NCI-H146 treated with DMSO at 0.1 percent for 48 hours (cell line): ENCODE results near the gene AGO3.

Experiments
- DNase-seq: peaks from one replicate; lab custom pipeline; 2025; ENCODE audit not compliant: unreplicated experiment; lab: John Stamatoyannopoulos, UW

Gene AGO3

GRCh38 chr1:36080801-36081200 is 149.9 kb downstream of the AGO3 start:
- DNase-seq: no peak

GRCh38 chr1:36081926-36082485 is 151.1 kb downstream of the AGO3 start:
- DNase-seq: no peak

- DNase-seq: no peak
Observed at GRCh38 chr1:36083219-36083618, 152.3 kb downstream of the AGO3 start.

- DNase-seq: peak; percentile 65
Observed at GRCh38 chr1:36083635-36084496, 153.0 kb downstream of the AGO3 start, which contains the start of gene TEKT2. TSS of gene TEKT2 (plus strand) at chr1:36084094. CDS start at chr1:36084922, 828 bp downstream.

GRCh38 chr1:36084497-36085115 is 153.7 kb downstream of the AGO3 start:
- no peak for DNase-seq

GRCh38 chr1:36085126-36085525 is 154.2 kb downstream of the AGO3 start:
- no peak for DNase-seq

GRCh38 chr1:36085686-36086526 is 155.0 kb downstream of the AGO3 start:
- DNase-seq: no peak

- no peak for DNase-seq
Observed at GRCh38 chr1:36086529-36087232, 155.8 kb downstream of the AGO3 start.

- no peak for DNase-seq
Observed at GRCh38 chr1:36087233-36088123, 156.6 kb downstream of the AGO3 start.

- no peak for DNase-seq
Observed at GRCh38 chr1:36088265-36088576, 157.3 kb downstream of the AGO3 start.

GRCh38 chr1:36088577-36089392 is 157.9 kb downstream of the AGO3 start, which contains the start of gene ADPRS:
TSS of gene ADPRS (plus strand) at chr1:36088892. CDS start at chr1:36088905, 13 bp downstream.
- peak; percentile 50 for DNase-seq

- no peak for DNase-seq
Observed at GRCh38 chr1:36089393-36090121, 158.7 kb downstream of the AGO3 start.

- no peak for DNase-seq
Observed at GRCh38 chr1:36091141-36091540, 160.2 kb downstream of the AGO3 start.

GRCh38 chr1:36091698-36092097 is 160.8 kb downstream of the AGO3 start:
- DNase-seq: no peak

- no peak for DNase-seq
Observed at GRCh38 chr1:36092166-36092797, 161.4 kb downstream of the AGO3 start.

- DNase-seq: no peak
Observed at GRCh38 chr1:36092798-36093185, 161.9 kb downstream of the AGO3 start.

- DNase-seq: no peak
Observed at GRCh38 chr1:36093226-36093625, 162.3 kb downstream of the AGO3 start.

- no peak for DNase-seq
Observed at GRCh38 chr1:36093929-36094328, 163.0 kb downstream of the AGO3 start.
